NCI-H526 (cell line): ENCODE measurements around the gene SH3RF3.

Experiments
- DNase-seq, 2 experiments: peaks; one replicate each; lab custom pipeline; 2025; lab: John Stamatoyannopoulos, UW

Gene SH3RF3

GRCh38 chr2:109501461-109501860 is 372.5 kb downstream of the SH3RF3 start:
- DNase-seq, result no peak

- no peak for DNase-seq
These were observed 374.2 kb downstream of the SH3RF3 start for GRCh38 chr2:109503191-109503590.

- DNase-seq, result no peak
These were observed 378.2 kb downstream of the SH3RF3 start for GRCh38 chr2:109507217-109507616.

- no peak for DNase-seq
These were observed 378.8 kb downstream of the SH3RF3 start for GRCh38 chr2:109507828-109508227.

GRCh38 chr2:109508556-109508955 is 379.6 kb downstream of the SH3RF3 start:
- no peak for DNase-seq

- DNase-seq, result peak; percentile 17 to 77
These were observed 381.4 kb downstream of the SH3RF3 start for GRCh38 chr2:109510136-109511028.

GRCh38 chr2:109511168-109511567 is 382.2 kb downstream of the SH3RF3 start:
- DNase-seq, result no peak

- no peak for DNase-seq
These were observed 383.1 kb downstream of the SH3RF3 start for GRCh38 chr2:109512076-109512475.

- DNase-seq, result no peak
These were observed 384.2 kb downstream of the SH3RF3 start for GRCh38 chr2:109513230-109513629.

- no peak for DNase-seq
These were observed 385.0 kb downstream of the SH3RF3 start for GRCh38 chr2:109513749-109514588.

GRCh38 chr2:109514857-109515256 is 385.9 kb downstream of the SH3RF3 start:
- DNase-seq, result no peak

GRCh38 chr2:109516445-109517117 is 387.6 kb downstream of the SH3RF3 start:
- peak; percentile 18 to 76 for DNase-seq

GRCh38 chr2:109517118-109517889 is 388.3 kb downstream of the SH3RF3 start:
- no peak for DNase-seq

- DNase-seq, result no peak
These were observed 390.5 kb downstream of the SH3RF3 start for GRCh38 chr2:109519513-109519912.

GRCh38 chr2:109521233-109522062 is 392.4 kb downstream of the SH3RF3 start:
- no peak for DNase-seq

GRCh38 chr2:109522063-109522374 is 393.0 kb downstream of the SH3RF3 start:
- DNase-seq, result no peak

GRCh38 chr2:109523121-109523520 is 394.1 kb downstream of the SH3RF3 start:
- no peak for DNase-seq

GRCh38 chr2:109523536-109524361 is 394.7 kb downstream of the SH3RF3 start:
- no peak for DNase-seq

- DNase-seq, result no peak
These were observed 396.8 kb downstream of the SH3RF3 start for GRCh38 chr2:109525836-109526235.

- no peak for DNase-seq
These were observed 397.5 kb downstream of the SH3RF3 start for GRCh38 chr2:109526442-109526970.
